AG10803 (cell line): ENCODE results near the gene CAV2.
"Not testable (repeated sequence)": the region's sequence is repeated elsewhere in the genome, so short reads cannot be mapped to it uniquely, and the experiment has no call there.

Experiments
- DNase-seq: peaks from one replicate; pipeline ENCODE4 v3.0.0; 2010; ENCODE audit warnings: low read depth
- H3K4me3 ChIP-seq: 2 replicates; pipeline ENCODE4 v1.5.1; 2011; ENCODE audit warnings: mild to moderate bottlenecking, low read length, control low read depth
- CTCF ChIP-seq: conservative IDR thresholded peaks from 2 replicates; pipeline ENCODE4 v1.5.1; 2011; ENCODE audit warnings: mild to moderate bottlenecking, low read length, control low read depth, inconsistent platforms

CAV2 gene

DNA sequence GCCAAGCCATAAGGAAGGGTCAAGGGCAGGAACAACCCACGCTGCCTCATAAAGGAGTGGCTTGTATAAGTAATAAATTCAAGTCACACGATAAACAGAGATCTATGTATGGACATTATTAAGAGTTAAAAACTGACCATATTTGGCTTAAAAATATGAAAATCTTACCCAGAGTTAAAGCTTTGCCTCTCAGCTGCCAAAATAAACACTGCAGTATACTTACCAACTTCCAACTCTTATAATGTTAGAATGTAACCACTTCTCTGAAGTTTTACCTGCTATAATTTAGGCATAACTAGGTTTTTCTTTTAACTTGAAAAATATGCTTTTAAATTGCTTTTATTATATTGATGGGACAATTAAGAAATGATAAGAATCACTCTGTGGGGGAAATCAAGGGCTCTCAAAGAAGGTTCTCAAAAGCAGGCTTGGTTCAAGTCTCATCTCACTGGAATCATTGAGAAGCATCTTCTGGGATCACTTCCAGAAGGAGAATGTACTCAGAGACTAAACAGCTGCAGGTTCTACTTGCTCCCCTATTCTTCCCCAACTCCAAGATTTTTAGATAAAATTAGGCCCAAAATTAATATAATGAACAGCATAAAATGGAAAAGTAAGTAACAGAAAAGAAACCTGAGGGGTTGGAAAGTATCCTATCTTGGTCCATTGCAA is 16.1 kb upstream of the CAV2 start:
- DNase-seq = no peak
- no peak for TF ChIP-seq CTCF
- no peak overlapping the region for H3K4me3 ChIP-seq

GRCh38 chr7:116484389-116484788 is 15.1 kb upstream of the CAV2 start:
- DNase-seq, H3K4me3 ChIP-seq: not testable (repeated sequence)

DNA sequence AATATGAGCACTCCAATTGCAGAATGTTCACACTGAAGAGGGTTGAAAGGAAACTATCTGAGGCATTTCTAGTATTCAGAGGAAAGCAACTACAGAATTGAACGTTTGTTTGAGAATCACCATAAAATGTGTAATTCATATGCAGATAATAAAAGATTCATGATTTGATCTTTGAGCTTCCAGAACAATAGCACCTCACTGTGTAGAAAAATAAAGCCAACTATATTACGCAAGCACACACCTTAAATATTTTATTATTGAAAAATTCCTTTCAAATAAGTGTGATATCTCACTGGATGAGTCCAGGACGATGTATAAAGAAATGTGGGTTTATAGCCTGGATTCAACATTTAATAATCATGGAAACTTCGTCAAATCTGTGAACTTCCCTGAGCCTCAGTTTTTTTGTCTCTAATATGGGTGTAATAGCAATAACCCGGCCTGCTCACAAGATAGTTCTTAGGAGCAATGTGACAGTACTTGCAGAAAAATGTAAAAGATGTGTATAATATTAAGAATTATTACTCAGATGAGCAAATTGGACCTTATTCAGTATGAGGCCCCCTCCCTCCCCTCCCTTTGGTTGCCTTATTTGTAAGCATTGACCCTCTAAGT is 11.5 kb upstream of the CAV2 start:
- no peak for DNase-seq
- no peak for TF ChIP-seq CTCF
- H3K4me3 ChIP-seq = no peak overlapping the region

- TF ChIP-seq CTCF = no peak
- H3K4me3 ChIP-seq = no peak overlapping the region
- no peak for DNase-seq
Observed at GRCh38 chr7:116490351-116490750, 9.2 kb upstream of the CAV2 start.

DNA sequence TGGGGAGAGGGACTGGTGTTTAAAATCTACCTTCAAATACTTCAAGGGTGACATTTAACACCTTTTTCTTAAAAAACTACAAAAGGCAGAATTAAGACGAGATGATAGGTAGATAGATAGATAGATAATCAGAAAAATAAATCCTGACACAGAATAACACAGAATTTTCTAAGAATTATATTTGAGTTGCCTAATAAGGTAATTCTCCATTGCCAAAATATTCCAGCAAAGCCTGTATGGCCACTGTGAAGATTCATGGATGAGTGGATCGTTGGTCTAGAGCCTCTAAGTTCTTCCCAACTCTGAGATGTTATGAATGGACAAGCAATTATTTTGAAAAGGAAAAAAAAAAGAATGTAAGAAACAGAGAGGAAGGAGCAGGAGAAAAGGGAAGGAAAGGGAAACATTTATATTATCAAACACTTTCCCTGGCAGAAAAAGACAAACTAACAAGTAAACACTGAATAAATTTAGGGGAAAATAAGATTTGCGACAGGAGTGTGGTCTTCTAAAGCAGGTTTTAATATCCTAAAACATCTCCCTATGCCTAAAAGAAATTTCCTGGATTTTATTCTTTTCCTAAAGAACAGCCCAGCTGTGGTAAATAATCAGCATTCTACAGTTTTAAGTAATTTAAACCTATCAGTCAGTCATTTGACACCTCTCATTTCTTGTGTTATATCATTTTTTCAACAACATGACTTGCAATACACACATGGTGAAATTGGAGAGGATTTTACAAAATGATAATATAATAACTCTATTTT is 7.5 kb upstream of the CAV2 start:
- no peak for DNase-seq
- no peak for TF ChIP-seq CTCF
- no peak overlapping the region for H3K4me3 ChIP-seq

GRCh38 chr7:116492654-116493109 is 6.9 kb upstream of the CAV2 start:
- no peak for TF ChIP-seq CTCF
- DNase-seq = no peak
- H3K4me3 ChIP-seq = no peak overlapping the region

DNA sequence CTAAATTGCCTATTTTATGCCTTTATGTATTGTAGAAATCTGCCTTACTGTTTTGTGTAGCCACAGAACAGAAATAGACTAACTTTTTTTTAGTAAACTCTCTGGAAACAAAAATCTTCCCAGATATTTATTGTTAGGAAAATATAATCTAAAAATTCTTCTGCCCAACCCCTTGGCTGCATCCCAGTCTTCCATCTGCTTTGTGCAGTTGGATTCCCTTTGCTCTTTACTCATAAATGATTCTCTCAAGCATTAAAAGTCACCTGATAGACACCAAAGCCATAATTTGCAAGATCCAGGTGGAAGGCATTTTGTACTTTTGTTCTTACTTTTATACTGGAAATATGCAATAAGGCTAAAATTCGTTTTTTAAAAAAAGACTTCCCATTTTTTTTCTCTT is 6.1 kb upstream of the CAV2 start:
- no peak overlapping the region for H3K4me3 ChIP-seq
- TF ChIP-seq CTCF = no peak
- DNase-seq = no peak
